Endometrial microvascular endothelial cells (primary cell): ENCODE measurements around the gene CORO2B. TPM values are rescaled to one million over a fixed set of nuclear protein-coding genes. Genes with fewer than 3 reads are reported as not detected.

Experiments used
- in situ Hi-C: cut with HindIII; loops from 2 replicates; pipeline ENCODE4 v1.10.0; 2017; ENCODE audit warnings: low sequenced_read_pairs, low pct_unique_long_range_greater_than_20kb; ENCODE audit errors: inconsistent ontology term
- total RNA-seq: library from RNA; depleted of rRNA; stranded (reverse); fragments of >200 nt; gene quantifications from one replicate; pipeline ENCODE4 v1.2.3, GENCODE V29; 2015; ENCODE audit errors: inconsistent ontology term

The CORO2B gene
- total RNA-seq, 1 donor from 2014 or later, result 4.0 TPM

GRCh38 chr15:68769702-68770101 lies 190.9 kb downstream of the CORO2B start:
- in situ Hi-C loops, result no loop called here

DNA sequence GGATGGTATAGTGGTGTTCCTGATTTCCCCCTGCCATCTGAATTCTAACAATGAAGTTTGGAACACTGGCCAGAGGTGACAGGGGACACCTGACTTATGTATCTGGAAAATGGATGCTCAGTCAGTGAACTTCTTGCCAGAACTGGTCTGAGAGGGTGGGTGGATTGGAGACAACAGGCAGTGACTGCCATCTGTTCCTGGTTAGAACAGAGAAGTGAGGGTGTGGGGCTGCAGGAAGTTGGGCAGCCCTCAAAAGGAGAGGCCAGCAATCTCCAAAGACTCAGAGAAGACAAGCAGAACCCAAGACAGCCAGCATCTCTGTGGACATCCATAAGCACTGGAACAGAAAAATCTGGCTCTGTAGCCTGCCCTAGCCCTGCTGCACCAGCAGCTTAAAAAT lies 191.4 kb downstream of the CORO2B start:
- in situ Hi-C loops, result no loop called here

DNA sequence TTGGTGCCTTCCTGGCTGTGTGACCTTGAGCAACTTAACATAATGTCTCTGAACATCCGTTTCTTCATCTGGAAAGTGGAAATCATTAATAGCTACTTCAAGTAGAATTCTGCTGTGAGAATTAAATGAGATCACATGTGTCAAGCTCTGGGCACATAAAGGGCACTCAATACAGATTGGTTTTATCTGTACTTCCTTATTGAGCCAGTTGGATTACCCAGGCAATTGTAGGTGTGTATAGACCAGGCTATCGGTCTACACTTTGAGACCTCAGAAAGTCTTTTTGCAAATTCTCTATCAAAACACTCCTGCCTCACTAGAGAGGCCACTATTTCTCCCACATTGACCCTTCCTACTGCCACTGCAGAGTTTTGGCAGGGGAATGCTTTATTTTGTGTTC lies 194.2 kb downstream of the CORO2B start:
- in situ Hi-C loops, result no loop called here

DNA sequence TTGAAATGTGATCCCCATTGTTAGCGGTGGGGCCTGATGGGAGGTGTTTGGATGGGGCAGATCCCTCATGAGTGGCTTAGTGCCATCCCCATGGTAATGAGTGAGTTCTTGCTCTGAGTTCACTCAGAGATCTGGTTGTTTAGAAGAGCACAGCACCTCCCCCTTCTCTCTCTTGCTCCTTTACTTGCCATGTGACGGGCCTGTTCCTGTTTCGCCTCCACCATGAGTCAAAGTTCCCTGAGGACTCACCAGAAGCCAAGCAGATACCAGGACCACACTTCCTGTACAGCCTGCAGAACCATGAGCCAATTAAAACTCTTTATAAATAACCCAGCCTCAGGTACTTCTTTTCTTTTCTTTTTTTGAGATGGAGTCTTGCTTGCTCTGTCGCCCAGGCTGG lies 195.3 kb downstream of the CORO2B start:
- in situ Hi-C loops, result no loop called here

DNA sequence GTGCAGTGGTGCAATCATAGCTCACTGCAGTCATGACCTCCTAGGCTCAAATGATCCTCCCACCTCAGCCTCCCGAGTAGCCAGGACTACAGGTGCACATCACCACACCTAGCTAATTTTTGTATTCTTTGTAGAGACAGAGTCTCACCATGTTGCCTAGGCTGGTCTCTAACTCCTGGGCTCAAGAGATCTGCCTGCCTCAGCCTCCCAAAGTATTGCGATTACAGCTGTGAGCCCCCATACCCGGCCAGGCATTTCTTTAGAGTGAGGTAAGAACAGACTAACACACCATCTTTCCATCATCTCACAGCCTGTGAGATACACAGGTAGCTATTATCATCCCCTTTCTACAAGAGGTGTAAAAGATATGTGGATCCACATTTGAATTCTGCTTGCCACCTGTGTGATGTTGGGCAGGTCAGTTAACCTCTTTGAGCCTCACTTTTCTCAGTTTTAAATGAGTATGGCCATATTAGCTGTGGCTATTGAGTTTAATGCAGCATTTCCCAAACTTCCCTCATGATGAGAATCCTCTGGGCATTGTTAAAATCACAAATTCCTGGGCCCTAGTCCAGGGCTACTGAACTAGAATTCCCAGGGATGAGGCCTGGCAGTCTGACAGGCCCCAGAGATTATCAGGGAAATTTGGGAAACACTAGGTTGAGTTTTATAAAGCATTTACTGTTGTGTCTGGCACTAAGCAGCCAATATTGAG lies 195.9 kb downstream of the CORO2B start:
- in situ Hi-C loops, result no loop called here

GRCh38 chr15:68775236-68775577 lies 196.4 kb downstream of the CORO2B start:
- in situ Hi-C loops, result no loop called here

DNA sequence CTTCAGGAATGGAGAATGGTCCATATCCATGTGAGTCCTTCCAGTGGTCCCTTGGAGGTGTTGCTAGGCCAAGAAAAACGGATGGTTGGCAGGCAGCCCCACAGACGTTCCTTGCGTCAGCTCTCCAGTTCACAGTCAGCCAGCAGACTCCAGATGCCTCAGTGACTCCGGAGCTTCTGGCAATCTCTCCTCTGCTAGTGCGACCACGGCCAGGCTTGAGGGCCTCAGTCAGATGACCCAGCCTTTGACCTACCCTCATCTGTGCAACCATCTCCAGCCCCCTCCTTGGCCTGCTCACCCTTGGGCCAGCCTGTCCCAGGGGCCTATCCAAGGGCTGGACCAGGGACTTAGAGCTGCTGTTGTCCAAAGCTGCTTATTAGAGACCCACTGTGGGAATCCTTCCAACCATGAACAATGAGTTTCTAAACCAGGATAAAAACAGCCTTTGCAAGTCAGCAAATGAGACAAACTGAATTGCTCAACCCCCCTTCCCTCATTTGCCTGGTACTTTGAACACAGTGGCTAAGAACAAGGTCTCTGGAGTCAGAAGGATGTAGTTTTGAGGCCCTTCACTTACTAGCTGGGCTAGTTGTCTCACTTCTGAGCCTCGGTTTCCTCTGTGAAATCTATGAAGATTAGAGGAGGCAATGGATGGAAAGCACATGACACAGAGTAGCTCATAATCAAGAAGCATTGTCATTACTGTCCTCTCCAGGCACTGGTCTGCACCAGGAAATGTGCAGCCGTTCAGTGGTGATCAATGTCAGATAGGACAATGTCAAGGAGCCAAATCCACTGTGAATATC lies 197.1 kb downstream of the CORO2B start:
- in situ Hi-C loops, result no loop called here

GRCh38 chr15:68776477-68777270 lies 197.9 kb downstream of the CORO2B start:
- in situ Hi-C loops, result no loop called here

Other genes starting within 250 kb of the CORO2B start
- 0.19 TPM for gene ITGA11, start 146.8 kb upstream of the CORO2B start, total RNA-seq
- gene ANP32A, start 241.9 kb downstream of the CORO2B start, total RNA-seq, result 91.5 TPM